Measurements from ENCODE around the gene MMP13. TPM values are rescaled to one million over a fixed set of nuclear protein-coding genes. Genes with fewer than 3 reads are reported as not detected.
A peak's percentile ranks its signal among the peaks of the same experiment; 100 is the strongest.
"Not testable (repeated sequence)": the region's sequence is repeated elsewhere in the genome, so short reads cannot be mapped to it uniquely, and the experiment has no call there.

Gene MMP13
- total RNA-seq, 1 donor from 2014 or later = not detected

DNA sequence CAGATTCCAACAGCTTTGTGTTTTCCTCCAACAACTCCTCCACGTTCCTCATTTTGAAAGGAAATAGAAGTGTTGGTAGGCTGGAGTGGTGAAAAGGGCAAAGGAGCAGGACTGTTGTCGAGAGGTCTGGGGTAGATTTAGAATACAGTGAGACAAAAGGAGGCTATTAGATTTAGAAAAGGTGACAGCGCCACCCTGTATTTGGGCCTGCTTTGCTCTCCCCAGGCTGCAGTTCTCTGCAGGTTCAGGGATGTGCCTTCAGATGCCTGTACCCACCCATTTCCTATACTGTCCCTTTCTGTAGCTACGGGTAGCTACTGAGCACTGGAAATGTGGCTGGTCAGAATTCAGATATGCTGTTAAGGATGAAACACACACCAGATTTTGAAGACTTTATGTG lies 20.8 kb downstream of the MMP13 start:
- ATAC-seq = no peak

DNA sequence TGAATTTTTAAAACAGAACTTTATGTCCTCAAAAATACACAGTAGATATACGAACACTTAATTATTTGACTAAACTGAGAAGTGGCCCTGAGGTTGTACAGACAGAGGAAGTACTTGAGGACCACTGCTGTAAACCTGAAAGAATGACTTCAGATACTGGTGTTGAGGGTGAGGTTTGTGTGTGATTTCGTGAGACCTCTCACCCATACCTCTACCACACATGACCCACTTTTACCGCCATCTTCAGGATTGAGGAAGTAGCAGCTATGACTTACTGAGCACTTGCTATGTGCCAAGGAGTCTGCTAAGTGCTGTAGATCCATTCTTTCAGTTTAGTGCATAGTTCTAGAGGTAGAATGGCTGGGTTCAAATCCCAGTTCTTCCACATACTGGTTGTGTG lies 21.9 kb downstream of the MMP13 start:
- no peak for ATAC-seq

DNA sequence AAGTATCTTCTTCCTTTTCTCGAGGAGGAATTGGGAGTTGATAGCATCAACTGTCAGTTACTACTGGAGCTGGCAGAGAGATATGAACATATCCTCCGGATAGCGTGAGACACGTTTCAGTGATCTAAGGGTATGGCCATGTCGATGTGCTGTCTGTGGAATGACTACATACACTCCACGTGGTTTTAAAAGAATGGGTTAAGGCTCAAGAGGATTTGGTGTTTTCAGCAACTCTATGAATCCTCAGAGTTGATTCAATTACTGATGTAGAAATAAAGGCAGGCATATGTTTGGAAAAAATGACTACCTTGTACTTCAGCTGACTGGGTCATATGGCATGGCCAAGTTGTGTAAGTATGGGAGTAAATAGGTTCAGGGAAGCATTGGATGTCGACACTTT lies 22.9 kb downstream of the MMP13 start:
- no peak for ATAC-seq

DNA sequence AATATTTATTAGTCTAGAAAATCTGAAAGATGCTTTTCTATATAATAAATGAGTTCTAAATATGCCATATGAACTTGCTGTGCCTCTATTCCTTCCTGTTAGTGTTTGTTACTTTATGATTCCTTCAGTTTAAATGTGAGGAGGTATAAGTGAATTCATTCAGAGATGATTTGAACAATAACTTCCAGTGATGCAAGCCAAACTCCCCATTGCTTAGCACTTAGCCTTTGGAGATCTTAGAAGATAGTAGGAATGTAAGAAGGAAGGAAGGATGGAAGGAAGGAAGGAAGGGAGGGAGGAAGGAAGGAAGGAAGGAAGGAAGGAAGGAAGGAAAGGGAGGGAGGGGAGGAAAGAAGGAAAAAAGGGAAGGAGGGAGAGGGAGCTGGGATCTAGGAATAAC lies 25.1 kb downstream of the MMP13 start:
- no peak for ATAC-seq

DNA sequence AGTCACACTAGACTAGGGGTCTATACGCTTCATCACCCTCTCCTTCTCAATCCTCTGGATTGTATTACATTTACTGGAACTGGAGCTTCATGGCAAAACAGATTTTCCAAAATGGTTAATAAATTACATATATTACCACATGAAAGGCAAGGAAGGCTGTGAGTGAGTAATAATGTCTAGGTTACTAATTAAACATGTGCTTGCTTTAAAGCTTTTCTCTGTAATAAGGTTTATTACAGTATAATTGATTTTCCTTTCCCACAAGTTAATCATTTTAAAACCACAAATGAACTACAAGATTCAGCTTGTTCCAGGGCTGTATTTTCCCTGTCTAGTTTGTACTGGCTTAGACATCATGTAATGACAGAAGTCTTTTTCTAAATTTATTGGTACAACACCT lies 25.6 kb downstream of the MMP13 start:
- ATAC-seq = no peak

DNA sequence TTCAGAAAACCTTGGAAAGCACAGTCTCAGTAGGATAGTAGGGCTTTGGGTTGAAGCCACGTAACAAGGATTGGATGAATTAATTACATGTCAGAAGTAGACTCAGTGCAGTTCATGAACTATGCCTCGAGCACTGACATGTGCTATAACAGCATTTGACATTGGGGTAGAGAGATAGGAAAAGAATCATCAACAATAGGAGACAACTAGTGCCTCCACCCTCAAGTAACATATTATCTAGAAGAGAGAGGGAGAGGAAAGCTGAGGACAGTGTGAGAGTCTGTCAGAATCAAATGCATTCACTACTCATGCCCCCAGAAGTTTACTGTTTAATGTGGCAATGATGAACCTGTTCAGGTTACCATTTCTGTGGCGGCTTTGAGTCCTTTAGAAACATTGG lies 26.4 kb downstream of the MMP13 start:
- ATAC-seq = no peak

DNA sequence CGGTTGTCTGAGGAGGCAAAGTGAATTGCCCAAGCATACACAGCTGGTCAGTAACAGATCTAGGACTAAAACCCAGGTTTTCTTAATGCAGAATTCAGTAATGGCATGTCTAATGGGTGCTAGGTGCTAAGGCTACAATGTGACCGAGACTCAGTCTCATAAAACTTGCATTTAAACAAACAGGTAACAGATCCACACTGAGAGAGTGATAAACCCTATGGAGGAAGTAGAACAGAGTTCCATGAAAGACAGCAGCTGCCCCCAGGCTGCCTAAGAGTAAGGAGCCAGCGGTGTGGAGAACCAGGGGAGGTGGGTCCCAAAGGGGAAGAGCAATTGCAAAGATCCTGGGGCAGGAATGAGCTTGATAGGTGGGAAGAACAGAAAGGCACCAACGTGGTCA lies 27.3 kb downstream of the MMP13 start:
- no peak for ATAC-seq

DNA sequence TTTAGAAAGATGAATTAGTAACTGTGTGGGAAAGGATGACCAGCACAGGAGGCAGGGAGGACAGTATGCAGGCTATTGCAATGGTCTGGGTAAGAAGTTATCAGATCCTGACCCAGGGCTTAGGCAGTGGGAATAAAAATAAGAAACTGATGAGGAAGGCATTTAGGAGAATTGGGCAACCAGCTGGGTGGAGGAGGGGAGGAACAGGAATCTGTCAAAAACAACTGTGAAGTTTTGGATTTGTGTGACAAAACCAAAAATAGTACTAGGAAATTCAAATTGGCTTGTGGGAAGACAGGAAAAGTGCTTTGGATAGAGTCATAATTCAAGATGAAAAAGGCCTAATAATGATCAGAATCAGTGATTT lies 27.9 kb downstream of the MMP13 start:
- no peak for ATAC-seq

DNA sequence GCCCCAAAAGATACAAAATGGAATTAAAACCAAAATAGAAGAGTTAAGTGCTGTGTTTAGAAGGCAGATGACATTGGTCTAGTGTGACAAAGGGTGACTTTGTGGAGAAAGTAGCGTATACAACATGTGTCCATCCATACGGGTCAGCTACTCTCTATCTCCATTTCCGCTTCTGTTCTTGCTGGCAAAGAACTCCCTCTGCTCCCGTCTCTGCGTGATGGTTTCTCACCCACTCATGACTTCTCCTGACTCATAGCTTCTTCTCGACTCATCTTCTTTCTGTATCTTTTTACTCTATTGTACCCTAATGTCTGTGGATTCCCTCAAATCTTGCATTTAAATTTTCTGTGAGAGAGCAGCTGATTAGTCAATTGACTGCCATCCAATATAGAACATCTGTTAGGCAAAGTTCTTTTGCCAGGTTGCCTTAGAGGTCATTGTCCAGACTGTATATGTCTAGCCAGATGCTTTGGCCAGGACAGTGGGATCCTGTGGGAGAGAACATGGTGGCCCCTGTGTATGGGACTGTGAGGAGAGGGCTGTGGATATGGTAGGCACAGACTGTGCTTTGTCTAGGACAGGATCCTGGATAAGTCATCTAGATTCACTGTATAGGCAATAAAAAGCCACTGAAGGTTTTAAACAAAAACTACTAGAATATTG lies 28.4 kb downstream of the MMP13 start:
- ATAC-seq = no peak

DNA sequence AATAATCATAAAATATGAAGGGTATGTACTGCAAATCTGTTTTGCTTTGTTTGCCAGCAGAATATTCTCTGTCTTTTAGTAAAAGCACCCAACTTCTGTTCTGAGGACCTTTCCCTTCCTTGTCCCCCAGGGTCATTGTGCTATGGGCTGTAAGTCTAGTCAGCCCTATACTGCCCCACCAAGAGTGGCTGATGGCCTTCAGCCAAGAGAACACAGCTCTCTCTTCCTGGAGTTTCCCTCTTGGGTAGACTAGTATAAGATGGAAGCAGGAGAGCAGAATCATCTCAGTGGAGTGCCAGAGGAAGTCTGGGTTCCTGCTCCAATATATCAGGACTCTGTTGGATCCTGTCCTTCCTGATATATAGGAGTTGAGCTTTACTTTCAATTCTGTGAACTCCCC lies 29.0 kb downstream of the MMP13 start:
- ATAC-seq = no peak

DNA sequence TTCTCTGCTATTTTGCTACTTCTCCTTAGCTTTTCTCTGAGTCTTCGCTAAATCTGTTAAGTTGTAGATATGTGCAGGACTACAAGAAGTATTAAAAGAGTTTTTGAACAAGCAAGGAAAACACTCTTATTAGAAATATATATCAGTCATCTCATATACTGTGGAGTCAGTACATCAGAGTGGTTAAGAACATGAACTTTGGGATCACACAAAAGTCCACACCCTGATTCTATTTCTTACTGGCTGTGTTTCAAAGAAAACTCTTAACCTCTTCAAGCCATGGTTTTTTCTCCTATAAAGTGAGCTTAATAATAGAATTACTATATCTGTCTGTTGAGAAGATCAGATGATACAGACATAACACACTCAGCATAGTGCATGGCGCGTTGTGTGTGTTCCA lies 29.5 kb downstream of the MMP13 start:
- ATAC-seq = no peak

DNA sequence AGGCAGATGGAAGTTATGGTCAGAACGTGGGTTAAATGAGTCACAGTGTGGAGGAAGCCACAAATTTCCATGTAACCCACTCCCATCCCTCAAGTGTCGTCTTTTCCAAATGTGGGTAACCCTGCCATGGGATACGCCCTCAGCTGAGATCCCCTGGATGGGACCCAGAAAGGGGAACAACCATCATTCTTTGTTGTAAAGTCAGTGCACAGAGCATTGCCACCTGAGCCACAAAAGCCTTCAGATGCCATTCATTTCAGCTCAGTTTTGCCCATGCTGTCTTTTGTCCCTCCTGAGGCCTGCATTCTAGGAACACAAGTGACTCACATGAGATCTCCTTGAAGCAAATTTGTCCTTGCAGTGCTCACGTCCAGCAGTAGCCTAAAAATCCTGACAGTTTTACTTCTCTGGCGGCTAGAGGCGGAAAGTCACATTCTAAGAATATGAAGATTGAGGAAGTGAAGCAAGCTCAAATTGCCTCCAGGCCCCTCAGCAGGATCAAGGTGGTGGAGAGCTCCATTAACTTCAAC lies 30.6 kb downstream of the MMP13 start:
- no peak for ATAC-seq

DNA sequence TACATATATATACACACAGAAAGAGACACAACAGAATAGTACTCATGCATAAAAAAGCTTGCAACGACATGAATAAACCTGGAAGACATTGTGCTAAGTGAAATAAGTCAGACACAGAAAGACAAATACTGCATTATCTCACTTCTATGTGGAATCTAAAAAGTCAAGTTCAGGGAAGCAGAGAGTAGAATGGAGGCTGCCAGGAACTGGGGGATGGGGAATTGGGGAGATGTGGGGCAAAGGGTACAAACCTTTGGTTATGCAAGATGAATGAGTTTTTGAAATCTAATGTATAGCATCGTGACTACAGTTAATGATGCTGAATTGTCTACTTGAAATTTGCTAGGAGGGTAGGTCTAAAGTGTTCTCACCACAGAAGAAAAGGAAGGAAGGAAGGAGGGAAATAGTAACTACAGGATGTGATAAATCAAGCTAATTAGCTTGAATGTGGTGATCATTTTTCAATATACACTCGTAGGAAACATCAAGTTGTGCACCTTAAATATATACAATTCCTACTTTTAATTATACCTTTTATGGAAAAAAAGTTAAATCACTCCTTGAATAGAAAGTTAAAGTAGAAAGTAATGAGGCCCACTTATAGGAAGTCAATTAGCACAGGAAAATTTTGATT lies 33.8 kb downstream of the MMP13 start:
- no peak for ATAC-seq

DNA sequence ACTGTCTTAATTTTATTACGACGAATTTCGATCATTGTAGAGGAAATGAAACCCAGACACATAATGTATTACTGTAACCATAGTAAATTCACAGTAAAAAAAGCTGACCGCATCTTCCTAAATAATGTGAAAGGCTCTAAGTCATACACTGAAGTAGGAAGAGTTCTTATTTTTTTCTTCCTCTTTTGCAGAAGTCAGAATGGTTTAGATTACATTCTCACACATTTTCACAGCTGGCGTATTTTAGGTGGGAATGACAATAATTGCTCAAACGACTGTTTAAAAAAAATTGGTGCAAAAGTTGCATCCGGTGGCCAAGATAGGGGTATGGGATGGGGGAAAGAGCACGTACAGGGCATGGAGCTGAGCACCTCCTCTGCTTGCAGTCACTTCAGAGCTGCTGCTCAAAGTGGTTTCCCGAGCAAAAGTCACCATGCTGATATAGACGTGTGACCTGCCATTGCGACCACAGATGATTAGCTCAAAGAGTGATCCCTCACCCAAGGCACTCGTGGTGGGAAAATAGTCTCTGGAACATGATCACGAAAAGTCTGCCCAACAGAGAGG lies 35.3 kb downstream of the MMP13 start:
- ATAC-seq = no peak

DNA sequence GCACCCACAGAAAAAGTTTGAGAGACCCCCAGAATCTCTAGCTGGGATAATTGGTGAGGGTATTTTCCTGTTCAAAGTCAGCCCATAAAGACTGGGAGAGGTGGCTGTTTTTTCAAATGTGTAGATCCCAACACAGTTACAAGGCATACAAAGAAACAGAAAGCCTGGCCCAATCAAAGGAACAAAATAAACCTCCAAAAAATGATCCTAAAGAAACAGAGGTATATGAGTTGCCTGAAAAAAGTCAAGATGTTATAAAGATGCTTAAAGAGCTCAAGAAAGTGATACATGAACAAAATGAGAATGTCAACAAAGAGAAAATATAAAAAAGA lies 40.5 kb downstream of the MMP13 start:
- ATAC-seq = no peak

DNA sequence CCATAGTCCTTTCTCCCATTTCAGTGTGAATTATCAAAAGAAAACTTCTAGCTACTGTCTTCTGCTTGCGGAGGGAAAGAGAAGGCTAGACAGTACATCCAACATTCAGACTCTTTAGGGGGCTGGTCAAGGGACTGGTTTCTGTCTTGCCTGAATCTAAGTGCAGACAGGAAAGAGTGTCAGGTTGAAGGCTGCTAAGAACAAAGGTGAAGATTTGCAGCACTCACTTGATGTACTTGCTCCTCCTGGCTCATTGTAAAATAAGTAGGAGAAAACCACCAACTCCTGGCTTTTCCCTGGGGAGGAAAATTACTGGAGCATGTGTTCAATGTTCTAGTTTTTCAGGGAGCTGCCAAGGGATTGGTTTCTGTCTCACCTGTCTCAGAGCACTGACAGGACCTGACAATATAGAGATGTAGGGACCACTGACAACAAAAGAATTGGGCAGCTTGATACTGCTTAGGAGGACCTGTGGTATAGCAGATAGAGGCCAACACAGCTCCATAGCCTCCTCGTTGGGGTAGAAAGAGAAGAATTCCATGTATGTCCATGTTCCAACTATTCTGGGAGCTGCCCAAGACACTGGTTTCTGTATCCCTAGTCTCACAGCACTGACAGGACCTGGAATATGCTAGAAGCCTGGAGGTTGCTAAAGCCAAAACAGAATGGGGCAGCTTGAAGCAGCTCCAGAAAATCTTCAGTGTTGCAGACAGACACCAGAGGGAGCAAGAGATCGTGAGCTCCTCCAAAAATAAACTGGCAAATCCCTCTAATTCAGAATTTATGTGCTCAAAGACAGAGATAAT lies 41.1 kb downstream of the MMP13 start:
- peak; percentile 45 for ATAC-seq

DNA sequence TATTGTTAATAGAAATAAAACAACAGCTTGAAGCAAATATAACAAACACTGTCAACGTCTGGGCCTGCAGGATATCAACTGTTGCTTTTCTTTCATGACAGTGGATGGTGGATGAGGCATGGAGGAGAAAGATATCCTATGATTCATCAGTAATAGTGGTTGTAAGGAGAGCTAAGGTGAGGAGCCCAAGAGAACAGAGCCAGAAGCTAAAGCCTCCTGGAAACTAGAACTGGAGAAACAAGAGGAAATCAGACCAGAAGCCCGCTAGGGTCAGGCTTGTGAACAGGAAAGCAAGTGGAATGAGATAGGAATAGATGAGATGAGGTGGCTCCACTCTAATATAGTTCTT lies 43.1 kb downstream of the MMP13 start:
- peak; percentile 72 for ATAC-seq

DNA sequence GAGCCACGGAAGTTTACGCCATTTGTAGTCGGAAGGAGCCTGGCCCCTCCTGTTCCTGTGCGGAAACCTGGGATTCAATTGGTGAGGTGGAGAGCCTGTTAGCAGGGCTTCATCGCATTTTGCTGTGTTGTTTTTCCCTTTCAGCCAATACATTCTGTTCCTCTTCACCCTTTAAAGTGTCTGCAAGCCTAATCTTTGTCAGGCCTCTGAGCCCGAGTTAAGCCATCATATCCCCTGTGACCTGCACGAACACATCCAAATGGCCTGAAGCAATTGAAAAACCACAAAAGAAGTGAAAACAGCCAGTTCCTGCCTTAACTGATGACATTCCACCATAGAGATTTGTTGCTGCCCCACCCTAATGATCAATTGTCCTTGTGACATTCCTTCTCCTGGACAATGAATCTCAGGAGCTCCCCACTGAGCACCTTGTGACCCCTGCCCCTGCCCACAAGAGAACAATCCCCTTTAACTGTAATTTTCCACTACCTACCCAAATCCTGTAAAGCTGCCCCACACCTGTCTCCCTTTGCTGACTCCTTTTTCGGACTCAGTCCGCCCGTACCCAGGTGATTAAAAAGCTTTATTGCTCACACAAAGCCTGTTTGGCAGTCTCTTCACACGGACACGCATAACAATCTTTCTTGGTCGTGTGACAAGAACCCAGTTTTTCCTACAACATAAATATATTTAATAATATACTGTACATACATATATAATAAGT lies 43.6 kb downstream of the MMP13 start:
- peak; percentile 73 for ATAC-seq

DNA sequence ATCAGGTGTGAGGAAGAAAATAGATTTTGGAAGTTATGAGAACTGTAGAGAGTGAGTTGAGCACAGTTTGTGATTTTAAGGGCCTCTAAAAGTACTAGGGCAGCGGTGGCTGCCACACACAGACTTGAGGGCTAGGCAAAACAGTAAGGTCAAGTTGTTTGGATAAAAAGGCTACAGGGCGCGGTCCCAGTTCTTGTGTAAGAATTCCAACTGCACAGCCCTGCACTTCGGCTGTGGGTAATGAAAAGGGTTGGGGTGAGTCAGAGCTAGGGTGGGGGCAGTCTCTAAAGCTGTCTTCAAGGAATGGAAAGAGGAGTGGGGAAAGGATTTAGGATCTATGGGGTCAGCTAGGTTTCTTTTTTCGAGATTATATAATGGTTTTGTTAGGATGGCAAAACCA lies 49.7 kb downstream of the MMP13 start:
- not testable (repeated sequence) for ATAC-seq

DNA sequence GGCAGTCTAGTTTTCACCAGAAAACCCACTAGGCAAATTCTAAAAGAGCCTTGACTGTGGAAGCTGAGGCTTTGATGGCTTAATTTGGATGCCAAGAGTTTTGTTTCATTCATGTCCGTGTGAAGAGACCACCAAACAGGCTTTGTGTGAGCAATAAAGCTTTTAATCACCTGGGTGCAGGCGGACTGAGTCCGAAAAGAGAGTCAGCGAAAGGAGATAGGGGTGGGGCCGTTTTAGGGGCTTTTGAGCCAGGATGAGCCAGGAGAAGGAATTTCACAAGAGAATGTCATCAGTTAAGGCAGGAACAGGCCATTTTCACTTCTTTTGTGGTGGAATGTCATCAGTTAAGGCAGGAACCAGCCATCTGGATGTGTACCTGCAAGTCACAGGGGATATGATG lies 51.6 kb downstream of the MMP13 start:
- not testable (repeated sequence) for ATAC-seq

DNA sequence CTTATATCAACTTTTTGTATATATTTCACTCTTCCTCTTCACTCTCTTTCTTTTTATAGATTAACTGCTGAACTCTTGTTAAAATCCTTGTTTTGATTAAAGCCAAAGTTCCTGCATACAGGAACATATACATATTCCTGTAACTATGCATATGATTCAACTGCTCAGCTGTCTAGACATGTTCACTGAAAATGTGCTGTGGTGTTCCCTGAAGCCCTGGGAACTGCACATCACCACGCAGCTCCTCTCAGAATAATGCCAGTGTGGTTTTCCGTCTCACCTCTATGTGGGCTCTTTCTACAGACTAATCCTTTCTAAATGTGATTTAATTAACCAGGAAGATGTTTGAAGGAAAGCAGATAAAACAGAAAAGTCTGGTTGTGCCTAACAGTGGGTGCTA lies 55.2 kb downstream of the MMP13 start:
- ATAC-seq = peak; percentile 85

Data from esophagus mucosa (tissue), 1 donor.